WI38 (cell line): Measurements from ENCODE around the gene EPB41L2.

Source experiments
- H3K4me3 ChIP-seq: 2 replicates; pipeline ENCODE4 v1.5.1; 2011; ENCODE audit warnings: low read depth, mild to moderate bottlenecking, control low read depth, low read length
- CTCF ChIP-seq: IDR thresholded peaks from 2 replicates; pipeline ENCODE4 v1.5.1; 2012; ENCODE audit warnings: low read depth, mild to moderate bottlenecking, control low read depth, low read length

The EPB41L2 gene

GRCh38 chr6:130885392-130886192, 177.5 kb downstream of the EPB41L2 start:
- TF ChIP-seq CTCF, result peak; percentile 52
- H3K4me3 ChIP-seq, result no peak overlapping the region

DNA sequence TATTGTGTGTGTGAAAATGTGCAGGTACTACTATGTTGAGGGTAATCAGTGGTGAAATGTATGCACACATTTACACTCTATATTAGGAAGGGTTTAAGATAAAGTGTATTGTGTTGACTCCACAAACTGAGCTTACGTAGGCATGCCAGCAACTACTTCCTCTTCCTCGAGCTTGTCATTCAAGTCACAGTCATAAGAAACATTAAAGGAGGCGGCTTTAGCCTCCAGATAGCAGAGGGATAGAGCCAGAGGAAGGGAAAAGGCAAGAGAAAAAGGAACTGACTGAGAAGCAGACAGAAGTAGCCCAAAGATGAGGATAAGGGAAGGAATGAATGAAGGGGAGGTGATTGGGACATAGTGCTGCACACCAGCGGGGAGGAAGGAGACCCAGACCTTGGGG, 180.7 kb downstream of the EPB41L2 start:
- no peak for TF ChIP-seq CTCF
- H3K4me3 ChIP-seq, result no peak overlapping the region

DNA sequence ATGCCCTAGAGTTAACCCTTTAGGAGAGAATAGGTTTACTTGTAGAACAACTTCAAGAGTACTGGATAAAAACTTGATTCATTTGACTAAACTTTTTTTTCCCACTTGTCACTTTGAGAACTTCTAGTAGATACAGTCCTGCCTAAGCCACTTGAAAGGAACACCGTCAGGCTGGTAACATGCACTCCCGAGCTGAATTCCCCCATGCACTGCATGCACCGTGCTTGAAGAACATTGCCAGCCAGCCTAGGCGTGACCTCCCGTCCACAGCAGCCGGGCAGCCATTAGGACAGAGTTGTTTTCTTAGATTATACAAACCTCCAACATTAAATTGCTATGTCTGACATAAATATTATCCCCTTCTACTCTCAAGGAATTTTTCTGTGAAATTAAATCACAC, 183.2 kb downstream of the EPB41L2 start:
- TF ChIP-seq CTCF, result no peak
- H3K4me3 ChIP-seq, result no peak overlapping the region

DNA sequence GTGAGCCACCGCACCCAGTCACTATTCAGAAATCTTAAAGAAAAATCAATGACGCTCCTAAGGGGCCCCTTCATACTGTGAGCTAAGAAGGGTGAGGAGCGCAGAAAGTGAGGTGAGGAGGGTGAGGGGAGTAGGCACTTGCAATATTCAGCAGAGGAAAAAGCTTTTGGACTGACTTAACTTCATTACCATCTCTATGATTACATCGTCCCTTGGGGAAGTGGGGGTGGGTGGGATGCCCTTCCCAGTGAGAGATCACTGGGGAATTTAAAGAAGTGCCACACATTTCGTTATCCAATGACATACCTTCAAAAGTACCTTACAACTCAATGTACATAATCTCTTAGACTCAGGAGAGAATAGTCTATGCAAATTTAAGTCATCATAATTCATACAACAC, 189.3 kb downstream of the EPB41L2 start:
- H3K4me3 ChIP-seq, result no peak overlapping the region
- TF ChIP-seq CTCF, result no peak

DNA sequence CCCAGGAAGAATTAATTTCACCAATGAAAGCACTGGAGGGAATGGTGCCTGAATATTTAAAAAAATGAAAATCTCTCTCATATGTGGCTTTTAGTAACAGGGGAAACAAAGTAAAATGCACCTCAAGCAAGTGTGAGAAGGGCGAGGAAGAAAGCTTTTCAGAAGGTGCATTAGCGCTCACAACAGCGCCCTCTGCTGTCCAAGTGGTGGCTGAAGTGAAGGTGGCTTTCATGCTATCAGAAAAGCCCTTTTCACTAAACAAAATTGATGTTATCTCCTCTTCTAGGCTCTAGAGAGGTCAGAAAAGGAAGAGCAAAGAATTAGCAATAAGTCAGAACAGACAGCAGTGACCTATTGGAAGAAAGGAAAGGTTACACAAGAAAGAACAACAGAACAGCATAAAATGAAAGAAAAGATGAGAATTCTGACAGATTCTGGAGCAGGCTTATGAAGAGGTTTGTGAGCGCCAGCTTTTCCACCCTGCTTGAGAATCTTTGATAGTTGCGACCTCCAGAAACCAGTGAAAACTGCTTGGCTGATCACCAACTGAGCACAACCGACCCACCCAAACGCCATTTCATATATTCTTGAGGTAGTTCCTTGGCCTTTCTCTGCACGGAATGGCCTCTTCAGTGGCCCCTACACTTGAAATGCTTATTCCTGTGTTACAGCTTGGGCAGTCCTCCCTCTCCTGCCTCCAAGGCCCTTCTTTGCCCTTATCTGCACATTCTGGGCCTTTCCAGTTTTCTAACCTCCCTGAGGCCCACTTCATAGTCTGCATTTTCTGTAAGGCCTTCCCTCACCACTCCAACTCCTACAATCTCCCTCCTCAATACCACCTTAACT, 190.6 kb downstream of the EPB41L2 start:
- H3K4me3 ChIP-seq, result no peak overlapping the region
- peak; percentile 89 for TF ChIP-seq CTCF

DNA sequence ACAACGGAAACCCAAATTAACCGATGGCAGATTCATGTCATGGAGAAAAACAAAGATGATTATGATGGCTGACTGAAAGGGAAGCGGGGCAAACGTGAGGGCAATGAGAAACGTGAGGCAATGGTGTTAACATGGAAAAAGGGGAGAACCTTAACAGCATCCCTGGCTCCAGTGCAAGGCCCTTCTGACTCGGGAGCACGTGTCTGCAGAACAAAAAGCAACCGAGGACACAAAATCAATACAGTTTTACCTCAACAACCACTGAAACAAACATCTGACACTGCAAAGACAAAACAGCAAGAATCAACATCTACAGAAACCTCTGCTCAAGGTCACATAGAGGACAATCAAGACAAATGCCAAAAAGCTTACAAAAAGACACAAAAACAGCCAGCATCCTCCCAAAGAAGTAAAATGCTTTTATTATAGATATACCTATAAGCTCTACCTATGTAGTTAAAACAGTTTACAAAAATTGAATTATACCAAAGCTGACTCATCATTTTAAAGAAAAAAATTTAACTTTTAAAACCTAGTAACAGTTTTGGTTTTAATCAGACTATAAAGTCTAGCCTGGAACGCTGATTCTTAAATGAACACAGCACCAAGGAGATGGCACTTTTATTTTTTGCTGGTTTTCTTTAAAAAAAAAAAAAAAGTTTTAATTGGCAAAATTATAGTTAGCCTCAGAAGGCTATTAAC, 192.7 kb downstream of the EPB41L2 start:
- no peak overlapping the region for H3K4me3 ChIP-seq
- no peak for TF ChIP-seq CTCF

GRCh38 chr6:130869681-130870080, 193.4 kb downstream of the EPB41L2 start:
- no peak for TF ChIP-seq CTCF
- H3K4me3 ChIP-seq, result no peak overlapping the region
